Activated T-helper 9 cell treated with anti-CD3 and anti-CD28 coated beads, Interleukin-2, amount 50 U/mL, for 16 hours (primary cell): ENCODE measurements around the gene DOLPP1.
A peak's percentile ranks its signal among the peaks of the same experiment; 100 is the strongest.
"Not testable (repeated sequence)": the region's sequence is repeated elsewhere in the genome, so short reads cannot be mapped to it uniquely, and the experiment has no call there.

ENCODE experiments used
- DNase-seq: peaks from one replicate; pipeline ENCODE4 v3.0.0-alpha.2; 2020; ENCODE audit warnings: low read depth

The DOLPP1 gene

GRCh38 chr9:129111528-129112151 lies 30.7 kb downstream of the DOLPP1 start:
- no peak for DNase-seq

- not testable (repeated sequence) for DNase-seq
These were observed 31.6 kb downstream of the DOLPP1 start for GRCh38 chr9:129112526-129112925.

- DNase-seq, result no peak
These were observed 32.9 kb downstream of the DOLPP1 start for GRCh38 chr9:129113645-129114304.

- DNase-seq, result no peak
These were observed 37.9 kb downstream of the DOLPP1 start for GRCh38 chr9:129118799-129119198.

- DNase-seq, result no peak
These were observed 40.6 kb downstream of the DOLPP1 start for GRCh38 chr9:129121483-129121882.

GRCh38 chr9:129122133-129122532 lies 41.2 kb downstream of the DOLPP1 start:
- no peak for DNase-seq

- DNase-seq, result not testable (repeated sequence)
These were observed 42.1 kb downstream of the DOLPP1 start for GRCh38 chr9:129122976-129123375.

- no peak for DNase-seq
These were observed 43.7 kb downstream of the DOLPP1 start for GRCh38 chr9:129124506-129125069.

- no peak for DNase-seq
These were observed 44.6 kb downstream of the DOLPP1 start for GRCh38 chr9:129125478-129125877.

- DNase-seq, result no peak
These were observed 46.1 kb downstream of the DOLPP1 start for GRCh38 chr9:129126749-129127618.

GRCh38 chr9:129128689-129129088 lies 47.8 kb downstream of the DOLPP1 start:
- no peak for DNase-seq

GRCh38 chr9:129130271-129130670 lies 49.4 kb downstream of the DOLPP1 start:
- DNase-seq, result not testable (repeated sequence)

GRCh38 chr9:129130791-129131190 lies 49.9 kb downstream of the DOLPP1 start:
- no peak for DNase-seq

- DNase-seq, result peak; percentile 75
These were observed 50.6 kb downstream of the DOLPP1 start for GRCh38 chr9:129131300-129132145.

- DNase-seq, result no peak
These were observed 52.2 kb downstream of the DOLPP1 start for GRCh38 chr9:129133082-129133481.

- no peak for DNase-seq
These were observed 54.6 kb downstream of the DOLPP1 start for GRCh38 chr9:129135476-129135875.

GRCh38 chr9:129136446-129137035 lies 55.6 kb downstream of the DOLPP1 start:
- DNase-seq, result no peak

- no peak for DNase-seq
These were observed 56.6 kb downstream of the DOLPP1 start for GRCh38 chr9:129137292-129138143.

GRCh38 chr9:129138144-129138462 lies 57.2 kb downstream of the DOLPP1 start:
- DNase-seq, result no peak

- no peak for DNase-seq
These were observed 57.7 kb downstream of the DOLPP1 start for GRCh38 chr9:129138476-129139232.
